ENCODE data around the gene HSPG2. TPM values are rescaled to one million over a fixed set of nuclear protein-coding genes. Genes with fewer than 3 reads are reported as not detected.

The HSPG2 gene
- total and polyA plus RNA-seq, 12 donors: 38.7 to 558 (median 273) TPM

GRCh38 chr1:21838359-21839157 lies 98.6 kb downstream of the HSPG2 start:
- Histone ChIP-seq H3K27me3 (no peaks in the 10 kb centered on the region), H3K27ac (no peak overlapping the region), H3K9me3 (replicated peaks in 1 of 3) (no peaks in the 10 kb centered on the region), H3K4me3 (no peak overlapping the region), H3K36me3 (replicated peaks in 1 of 2) (peaks cover 0 to 98% of the 10 kb centered on the region in 2 donors), H3K4me1 (replicated peaks in 1 of 2) (no peaks in the 10 kb centered on the region)
- no peak for DNase-seq
- no peak for TF ChIP-seq POLR2A (IDR thresholded peaks at IDR 0.05)
- TF ChIP-seq, protein P1, sequence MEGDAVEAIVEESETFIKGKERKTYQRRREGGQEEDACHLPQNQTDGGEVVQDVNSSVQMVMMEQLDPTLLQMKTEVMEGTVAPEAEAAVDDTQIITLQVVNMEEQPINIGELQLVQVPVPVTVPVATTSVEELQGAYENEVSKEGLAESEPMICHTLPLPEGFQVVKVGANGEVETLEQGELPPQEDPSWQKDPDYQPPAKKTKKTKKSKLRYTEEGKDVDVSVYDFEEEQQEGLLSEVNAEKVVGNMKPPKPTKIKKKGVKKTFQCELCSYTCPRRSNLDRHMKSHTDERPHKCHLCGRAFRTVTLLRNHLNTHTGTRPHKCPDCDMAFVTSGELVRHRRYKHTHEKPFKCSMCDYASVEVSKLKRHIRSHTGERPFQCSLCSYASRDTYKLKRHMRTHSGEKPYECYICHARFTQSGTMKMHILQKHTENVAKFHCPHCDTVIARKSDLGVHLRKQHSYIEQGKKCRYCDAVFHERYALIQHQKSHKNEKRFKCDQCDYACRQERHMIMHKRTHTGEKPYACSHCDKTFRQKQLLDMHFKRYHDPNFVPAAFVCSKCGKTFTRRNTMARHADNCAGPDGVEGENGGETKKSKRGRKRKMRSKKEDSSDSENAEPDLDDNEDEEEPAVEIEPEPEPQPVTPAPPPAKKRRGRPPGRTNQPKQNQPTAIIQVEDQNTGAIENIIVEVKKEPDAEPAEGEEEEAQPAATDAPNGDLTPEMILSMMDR (IDR thresholded peaks at IDR 0.05): no peak
- 83 to 90% (median 88%) methylated on average over 9 to 23 of the region's 23 CpGs for WGBS, 4 donors
- intact Hi-C loops (cut with DNase I): no loop called here

DNA sequence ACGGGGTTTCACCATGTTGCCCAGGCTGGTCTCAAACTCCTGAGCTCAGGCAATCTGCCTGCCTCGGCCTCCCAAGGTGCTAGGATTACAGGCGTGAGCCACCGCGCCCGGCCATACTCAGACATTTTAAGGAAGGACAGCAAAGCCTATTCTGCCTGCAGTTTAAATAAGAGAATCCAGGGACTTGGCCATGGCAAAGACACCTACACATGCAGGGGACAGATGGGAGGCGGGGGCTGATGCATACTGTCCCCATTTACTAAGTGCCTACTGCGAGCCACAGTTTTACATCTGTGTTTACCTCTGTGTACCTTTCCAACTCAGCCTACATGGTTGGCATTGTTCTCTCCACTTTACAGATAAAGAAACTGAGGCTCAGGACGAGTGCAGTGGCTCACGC lies 99.6 kb downstream of the HSPG2 start:
- Histone ChIP-seq H3K9me3 (replicated peaks in 1 of 3) (no peaks in the 10 kb centered on the region), H3K27ac (no peak overlapping the region), H3K4me3 (no peak overlapping the region), H3K4me1 (replicated peaks in 1 of 2) (no peaks in the 10 kb centered on the region), H3K36me3 (replicated peaks in 1 of 2) (peaks cover 0 to 98% of the 10 kb centered on the region in 2 donors), H3K27me3 (no peaks in the 10 kb centered on the region)
- intact Hi-C loops (cut with DNase I): no loop called here
- 89 to 97% (median 95%) methylated on average over 6 to 10 of the region's 10 CpGs for WGBS, 4 donors
- TF ChIP-seq, protein P1 (IDR thresholded peaks at IDR 0.05): no peak
- TF ChIP-seq POLR2A (IDR thresholded peaks at IDR 0.05): no peak
- no peak for DNase-seq

DNA sequence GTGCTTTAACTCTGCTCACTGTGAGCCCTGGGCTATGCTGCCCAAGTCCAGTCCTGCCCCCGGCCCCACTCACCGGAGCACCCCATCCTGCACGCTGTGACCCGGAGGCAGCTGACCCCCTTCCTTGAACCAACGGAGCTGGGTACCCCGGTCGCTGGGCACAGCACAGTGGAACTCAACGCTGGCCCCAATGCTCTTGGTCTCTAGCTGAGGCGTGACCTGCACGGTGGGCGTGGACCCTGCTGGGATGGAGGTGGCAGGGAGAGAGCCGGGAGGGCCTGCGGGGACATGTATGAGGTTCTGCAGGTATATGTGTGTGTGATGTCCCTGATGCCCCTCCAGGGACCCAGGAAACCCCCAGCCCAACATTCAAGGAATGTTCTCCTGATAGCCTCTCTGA lies 100.4 kb downstream of the HSPG2 start:
- H3K27me3 ChIP-seq: no peaks in the 10 kb centered on the region
- intact Hi-C loops (cut with DNase I): no loop called here
- H3K4me1 ChIP-seq (replicated peaks in 1 of 2): no peaks in the 10 kb centered on the region
- TF ChIP-seq, protein P1 (IDR thresholded peaks at IDR 0.05): no peak
- TF ChIP-seq POLR2A (IDR thresholded peaks at IDR 0.05): no peak
- H3K36me3 ChIP-seq (replicated peaks in 1 of 2): peaks cover 0 to 98% of the 10 kb centered on the region in 2 donors
- no peak overlapping the region for H3K27ac ChIP-seq
- H3K4me3 ChIP-seq: no peak overlapping the region
- WGBS, 4 donors: 92 to 96% (median 94%) methylated on average over 8 to 13 of the region's 13 CpGs; no CpG with 5 or more reads in 1 of the 4 donors
- no peaks in the 10 kb centered on the region for H3K9me3 ChIP-seq (replicated peaks in 1 of 3)
- no peak for DNase-seq

DNA sequence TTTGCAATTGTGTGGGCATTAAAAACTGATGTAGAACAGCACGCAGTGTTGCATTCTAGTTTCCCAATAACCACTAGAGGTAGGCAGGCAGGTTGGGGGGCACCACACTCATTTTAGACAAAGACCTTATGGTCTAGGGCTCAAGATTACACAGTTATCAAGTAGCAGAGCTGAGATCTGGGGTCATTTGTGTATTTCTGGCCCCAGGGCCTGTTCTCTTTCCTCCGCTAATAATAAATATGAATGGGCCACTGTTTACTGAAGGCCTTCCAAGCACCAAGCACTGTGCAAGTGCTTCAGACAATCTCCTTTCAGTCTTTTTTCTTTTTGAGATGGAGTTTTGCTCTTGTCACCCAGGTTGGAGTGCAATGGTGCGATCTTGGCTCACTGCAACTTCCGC lies 101.1 kb downstream of the HSPG2 start:
- no peak for DNase-seq
- intact Hi-C loops (cut with DNase I): no loop called here
- Histone ChIP-seq H3K27me3 (no peaks in the 10 kb centered on the region), H3K36me3 (replicated peaks in 1 of 2) (peaks cover 0 to 98% of the 10 kb centered on the region in 2 donors), H3K27ac (no peak overlapping the region), H3K4me1 (replicated peaks in 1 of 2) (no peaks in the 10 kb centered on the region), H3K4me3 (no peak overlapping the region), H3K9me3 (replicated peaks in 1 of 3) (no peaks in the 10 kb centered on the region)
- TF ChIP-seq, protein P1 (IDR thresholded peaks at IDR 0.05): no peak
- TF ChIP-seq POLR2A (IDR thresholded peaks at IDR 0.05): no peak
- WGBS, 4 donors: 91 to 95% (median 93%) methylated on average over 4 of the region's 4 CpGs
